ENCODE results near the gene MAP1B.

- no peak for TF ChIP-seq POLR2A (IDR thresholded peaks at IDR 0.05; ENCODE audit: low read depth, low read length)
- no peak for TF ChIP-seq CTCF (conservative IDR thresholded peaks at IDR 0.05; ENCODE audit: low read depth, low read length)
- no peak for TF ChIP-seq CEBPB (IDR thresholded peaks at IDR 0.05; ENCODE audit: low read depth, low read length)
- TF ChIP-seq FOS (IDR thresholded peaks at IDR 0.05; ENCODE audit: low read depth, low read length): no peak
- no peak for TF ChIP-seq RCOR1 (IDR thresholded peaks at IDR 0.05; ENCODE audit: insufficient replicate concordance, low read length)
- TF ChIP-seq, protein P1, sequence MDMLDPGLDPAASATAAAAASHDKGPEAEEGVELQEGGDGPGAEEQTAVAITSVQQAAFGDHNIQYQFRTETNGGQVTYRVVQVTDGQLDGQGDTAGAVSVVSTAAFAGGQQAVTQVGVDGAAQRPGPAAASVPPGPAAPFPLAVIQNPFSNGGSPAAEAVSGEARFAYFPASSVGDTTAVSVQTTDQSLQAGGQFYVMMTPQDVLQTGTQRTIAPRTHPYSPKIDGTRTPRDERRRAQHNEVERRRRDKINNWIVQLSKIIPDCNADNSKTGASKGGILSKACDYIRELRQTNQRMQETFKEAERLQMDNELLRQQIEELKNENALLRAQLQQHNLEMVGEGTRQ (IDR thresholded peaks at IDR 0.05; ENCODE audit: low read depth, low read length): no peak
- no peak for TF ChIP-seq SMC3 (IDR thresholded peaks at IDR 0.05; ENCODE audit: low read depth, low read length)
- no peak for TF ChIP-seq MAZ (IDR thresholded peaks at IDR 0.05; ENCODE audit: borderline replicate concordance, low read depth, low read length)
- TF ChIP-seq RFX5 (IDR thresholded peaks at IDR 0.05; ENCODE audit: low read depth, low read length): no peak
- no peak for TF ChIP-seq MXI1 (IDR thresholded peaks at IDR 0.05; ENCODE audit: borderline replicate concordance, low read depth, low read length)
- TF ChIP-seq, protein P2, sequence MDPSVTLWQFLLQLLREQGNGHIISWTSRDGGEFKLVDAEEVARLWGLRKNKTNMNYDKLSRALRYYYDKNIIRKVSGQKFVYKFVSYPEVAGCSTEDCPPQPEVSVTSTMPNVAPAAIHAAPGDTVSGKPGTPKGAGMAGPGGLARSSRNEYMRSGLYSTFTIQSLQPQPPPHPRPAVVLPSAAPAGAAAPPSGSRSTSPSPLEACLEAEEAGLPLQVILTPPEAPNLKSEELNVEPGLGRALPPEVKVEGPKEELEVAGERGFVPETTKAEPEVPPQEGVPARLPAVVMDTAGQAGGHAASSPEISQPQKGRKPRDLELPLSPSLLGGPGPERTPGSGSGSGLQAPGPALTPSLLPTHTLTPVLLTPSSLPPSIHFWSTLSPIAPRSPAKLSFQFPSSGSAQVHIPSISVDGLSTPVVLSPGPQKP (IDR thresholded peaks at IDR 0.05; ENCODE audit: borderline replicate concordance, low read depth, low read length): no peak
- TF ChIP-seq MAFK (IDR thresholded peaks at IDR 0.05; ENCODE audit: low read depth, low read length): no peak
- no peak for TF ChIP-seq RAD21 (IDR thresholded peaks at IDR 0.05; ENCODE audit: low read length)
- no peak for TF ChIP-seq NFE2L2 (IDR thresholded peaks at IDR 0.05; ENCODE audit: low read depth, low read length)
These were observed 25.2 kb upstream of the MAP1B start for GRCh38 chr5:72082048-72082447.
